ENCODE data around the gene NMT1. TPM values are rescaled to one million over a fixed set of nuclear protein-coding genes. Genes with fewer than 3 reads are reported as not detected.

NMT1 gene
- total and polyA plus RNA-seq, 2 of the 13 experiments (the other 11 are each of a cell fraction or from before 2014, with no cell fraction given), result 75.7 to 142 TPM

- TF ChIP-seq ZNF609 (CRISPR knock-in tag; IDR thresholded peaks at IDR 0.05; ENCODE audit: borderline replicate concordance) (0 out of 2 replicates have a peak, but pooled peaks have one; percentile 10), KLF16 (CRISPR knock-in tag; IDR thresholded peaks at IDR 0.05) (0 out of 4 replicates have a peak, but pooled peaks of 1 of the 2 experiments have one; percentile 34), NR3C1 (CRISPR knock-in tag; IDR thresholded peaks at IDR 0.05) (no peak), SETDB1 (CRISPR knock-in tag; IDR thresholded peaks at IDR 0.05; ENCODE audit: borderline replicate concordance) (0 out of 2 replicates have a peak, but pooled peaks have one; percentile 32), THRA (CRISPR knock-in tag; IDR thresholded peaks at IDR 0.05; ENCODE audit: borderline replicate concordance) (no peak), ZNF572 (CRISPR knock-in tag; IDR thresholded peaks at IDR 0.05) (peak; percentile 73; the same call in 1 of the 2 replicates), ZBTB40 (IDR thresholded peaks at IDR 0.05) (no peak), ZBTB40 (CRISPR knock-in tag; IDR thresholded peaks at IDR 0.05) (peak; percentile 41; the same call in 1 of the 2 replicates)
These were observed 66.1 kb downstream of the NMT1 start (continued) for GRCh38 chr17:45127207-45127547.

Measured in HepG2 (cell line).